Measurements from ENCODE around the gene TNPO3.
A peak's percentile ranks its signal among the peaks of the same experiment; 100 is the strongest.

TNPO3 gene

DNA sequence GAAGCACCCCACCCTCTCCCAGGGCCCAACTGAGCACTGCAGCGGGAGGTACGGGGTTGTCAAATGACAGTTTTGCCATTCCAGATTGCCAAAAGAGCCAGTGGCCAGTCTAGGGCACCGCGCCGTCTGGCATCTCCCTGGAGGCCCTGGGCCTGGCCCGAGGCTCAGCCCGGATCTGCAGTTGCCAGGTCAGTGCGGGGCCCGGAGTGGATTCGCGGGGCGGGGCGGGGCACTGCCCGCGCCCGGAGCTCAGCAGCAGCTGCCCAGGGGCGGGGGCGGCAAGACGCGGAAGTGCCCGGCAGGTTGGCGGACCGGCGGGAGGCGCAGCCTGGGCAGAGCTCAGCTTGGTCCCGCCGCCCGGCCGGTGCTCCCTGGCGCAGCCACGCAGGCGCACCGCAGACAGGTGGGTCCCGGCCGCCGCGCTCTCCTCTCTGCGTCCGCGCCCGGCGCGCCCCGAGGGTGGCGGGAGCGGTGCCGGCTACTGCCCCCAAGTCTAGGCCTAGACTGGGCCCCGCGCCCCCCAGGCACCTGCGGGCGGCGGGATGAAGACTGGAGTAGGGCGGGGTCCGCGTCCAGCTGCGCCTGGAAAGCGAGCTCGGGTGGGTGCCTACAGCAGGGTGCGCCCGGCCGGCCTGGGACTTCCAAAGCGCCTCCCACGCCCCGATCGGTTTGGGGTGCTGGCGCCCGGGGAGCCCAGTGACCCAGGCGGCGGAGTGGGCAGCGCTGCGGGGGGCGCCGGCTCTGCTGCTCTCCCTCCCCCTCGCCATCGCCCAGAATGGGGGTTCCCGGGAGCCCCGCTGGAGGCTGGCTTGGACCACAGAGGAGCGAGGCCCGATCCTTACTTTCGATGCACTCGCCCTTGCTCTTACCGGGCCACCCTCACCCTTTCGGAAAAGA lies 117.0 kb downstream of the TNPO3 start, which contains the start of gene IRF5:
Gene IRF5 (plus strand): TSS at position 281 of the 897 bp plus-strand sequence. CDS start 4,155 bp downstream, outside the sequence.
- DNase-seq, result peak; percentile 83 to 93 (median 83)

DNA sequence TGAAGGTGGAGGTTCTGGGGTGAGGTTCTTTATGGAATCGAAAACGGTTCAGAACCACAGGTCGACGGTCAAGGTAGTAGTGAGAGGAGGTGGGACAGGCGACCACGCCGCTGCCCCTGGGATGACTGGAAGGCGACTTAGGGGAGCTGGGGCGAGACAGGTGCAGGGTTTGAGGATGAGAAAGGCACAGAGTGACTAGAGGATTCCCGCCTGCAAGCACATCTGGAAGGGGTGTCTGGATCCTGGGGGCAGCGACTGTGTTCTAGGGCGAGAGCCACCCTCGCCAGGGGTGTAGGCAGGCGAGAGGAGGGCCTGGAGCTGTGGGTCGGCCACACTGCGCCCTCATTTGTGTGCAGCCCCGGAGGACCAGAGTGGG lies 117.7 kb downstream of the TNPO3 start:
- no peak for DNase-seq

DNA sequence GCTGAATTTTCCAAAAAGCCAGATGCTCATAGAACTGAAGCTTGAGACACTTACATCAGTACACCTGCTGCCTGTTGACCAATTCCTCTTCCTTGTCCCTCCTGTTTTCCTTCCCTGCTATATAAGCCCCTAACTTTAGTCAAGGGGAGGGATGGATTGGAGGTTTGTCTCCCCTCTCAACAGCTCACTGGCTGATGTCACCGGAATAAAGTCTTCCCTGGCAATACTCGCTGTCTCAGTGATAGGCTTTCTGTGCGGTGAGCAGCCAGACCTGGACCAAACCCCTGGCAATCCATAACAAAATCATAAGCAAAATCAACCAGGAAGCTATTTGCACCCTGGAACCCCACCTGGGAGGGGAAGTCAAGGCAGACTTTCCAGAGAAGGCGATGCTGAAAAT lies 118.1 kb downstream of the TNPO3 start:
- DNase-seq, result no peak

DNA sequence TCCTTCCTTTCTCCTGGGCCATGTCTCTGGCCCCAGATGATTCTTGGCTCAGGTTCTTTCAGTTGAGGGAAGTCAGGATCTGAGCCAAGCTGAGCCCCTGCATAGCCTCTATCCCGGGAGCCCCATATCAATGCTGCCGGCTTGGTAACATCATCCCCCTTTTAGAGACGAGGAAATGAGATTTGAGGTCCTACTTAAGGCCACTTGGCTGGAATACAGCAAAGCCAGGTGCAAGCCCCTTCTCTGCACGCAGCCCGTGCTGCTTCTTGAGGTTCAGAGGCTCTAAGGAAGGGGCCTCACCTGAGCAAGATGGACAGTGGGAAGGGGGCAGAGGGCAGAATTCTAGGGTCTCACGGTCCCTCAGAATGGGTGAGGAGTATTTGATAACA lies 119.6 kb downstream of the TNPO3 start:
- no peak for DNase-seq

DNA sequence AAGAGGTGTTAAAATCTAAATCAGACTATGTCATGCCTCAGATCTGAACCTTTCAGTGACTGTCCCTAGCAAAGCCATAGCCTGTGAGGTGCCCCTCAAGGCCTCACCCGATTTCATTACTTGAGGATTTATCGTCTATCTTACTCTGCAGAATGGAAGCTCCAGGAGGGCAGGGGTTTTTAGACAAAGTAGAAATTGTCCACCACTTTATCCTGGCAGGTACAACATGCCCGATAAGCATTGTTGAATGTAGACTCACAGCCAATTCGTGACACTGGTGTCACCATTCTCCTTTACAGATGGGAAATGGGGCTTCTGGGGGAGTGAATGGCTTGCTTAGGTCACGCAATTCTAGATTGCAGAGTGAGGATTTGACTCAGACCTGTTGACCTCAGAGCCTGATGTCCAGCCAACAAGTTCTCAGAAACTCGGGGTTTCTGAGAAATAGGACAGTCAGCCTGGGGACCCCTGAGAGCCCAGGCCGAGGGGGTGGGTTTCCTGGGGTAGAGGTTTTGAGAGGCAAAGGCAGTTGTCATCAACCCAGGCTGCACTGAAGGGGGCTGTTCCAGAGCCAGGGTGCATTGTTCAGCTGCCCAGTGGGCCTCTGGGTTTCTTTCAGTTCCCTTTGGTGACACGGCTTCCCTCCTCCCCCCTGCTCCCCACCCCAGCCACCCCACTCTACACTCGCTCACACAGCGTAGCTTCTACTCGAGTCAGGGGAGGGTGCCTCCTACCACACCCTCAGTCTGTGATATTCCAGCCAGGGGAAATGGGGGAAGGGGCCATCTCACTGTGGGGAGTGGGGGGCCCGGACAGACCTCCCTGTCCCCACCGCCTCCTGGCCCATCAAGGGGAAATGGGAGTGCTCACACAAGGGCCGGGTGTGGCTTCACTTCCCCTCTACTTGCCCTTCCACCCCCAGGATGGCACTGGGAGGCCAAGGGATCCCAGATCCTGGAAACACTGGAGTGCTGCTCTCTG lies 120.3 kb downstream of the TNPO3 start:
- DNase-seq, result peak; percentile 86 to 98 (median 91)

DNA sequence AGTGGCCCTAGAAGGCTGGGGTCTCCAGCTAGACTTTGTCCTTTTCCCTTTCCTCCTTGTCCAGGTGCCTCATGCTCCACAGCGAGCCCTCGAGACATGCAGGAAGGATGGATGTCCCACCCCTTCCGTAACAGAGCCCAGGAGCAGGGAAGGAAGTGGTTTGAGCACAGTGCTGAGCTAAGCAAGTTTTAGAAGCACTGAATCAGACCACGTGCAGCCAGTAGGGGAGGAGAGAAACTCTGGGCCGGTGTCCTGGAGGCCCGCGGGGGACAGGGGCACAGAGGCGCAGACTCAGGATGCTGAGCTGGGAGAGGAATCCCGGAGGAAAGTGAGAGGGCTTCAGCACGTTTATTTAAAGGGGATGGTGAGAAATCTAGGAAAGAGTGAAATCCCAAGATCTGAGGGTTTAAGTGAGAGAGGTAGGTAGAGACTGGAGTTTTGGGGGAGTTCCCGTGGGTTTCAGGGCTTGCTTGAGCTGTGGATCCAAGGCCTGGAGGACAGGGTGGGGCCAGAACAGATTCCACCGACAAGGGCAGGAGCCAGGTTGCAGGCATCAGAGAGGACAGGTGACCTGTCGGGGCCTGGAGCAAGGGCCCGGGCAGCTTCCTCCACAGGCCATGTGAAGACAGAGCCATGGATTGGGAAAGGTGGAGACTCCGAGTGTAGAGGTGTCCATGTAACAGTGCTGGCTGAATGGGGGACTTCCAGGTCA lies 121.6 kb downstream of the TNPO3 start:
- DNase-seq, result peak; percentile 79 to 83 (median 82)

DNA sequence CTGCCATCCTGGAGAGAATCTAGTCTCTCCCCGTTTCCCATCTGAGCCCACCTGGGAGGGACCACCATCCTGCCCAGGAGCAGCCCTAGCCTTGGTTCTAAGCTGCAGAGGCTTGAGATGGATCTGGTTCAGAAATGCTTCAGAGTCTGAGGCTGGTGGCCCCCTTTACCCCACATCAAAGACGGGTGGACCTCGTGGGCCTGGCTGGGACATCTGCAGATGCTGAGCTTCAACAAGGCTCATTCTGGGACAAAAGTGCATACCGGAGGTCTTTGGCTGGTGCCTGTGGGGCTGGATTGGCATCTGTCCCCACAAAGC lies 122.1 kb downstream of the TNPO3 start:
- DNase-seq, result no peak

DNA sequence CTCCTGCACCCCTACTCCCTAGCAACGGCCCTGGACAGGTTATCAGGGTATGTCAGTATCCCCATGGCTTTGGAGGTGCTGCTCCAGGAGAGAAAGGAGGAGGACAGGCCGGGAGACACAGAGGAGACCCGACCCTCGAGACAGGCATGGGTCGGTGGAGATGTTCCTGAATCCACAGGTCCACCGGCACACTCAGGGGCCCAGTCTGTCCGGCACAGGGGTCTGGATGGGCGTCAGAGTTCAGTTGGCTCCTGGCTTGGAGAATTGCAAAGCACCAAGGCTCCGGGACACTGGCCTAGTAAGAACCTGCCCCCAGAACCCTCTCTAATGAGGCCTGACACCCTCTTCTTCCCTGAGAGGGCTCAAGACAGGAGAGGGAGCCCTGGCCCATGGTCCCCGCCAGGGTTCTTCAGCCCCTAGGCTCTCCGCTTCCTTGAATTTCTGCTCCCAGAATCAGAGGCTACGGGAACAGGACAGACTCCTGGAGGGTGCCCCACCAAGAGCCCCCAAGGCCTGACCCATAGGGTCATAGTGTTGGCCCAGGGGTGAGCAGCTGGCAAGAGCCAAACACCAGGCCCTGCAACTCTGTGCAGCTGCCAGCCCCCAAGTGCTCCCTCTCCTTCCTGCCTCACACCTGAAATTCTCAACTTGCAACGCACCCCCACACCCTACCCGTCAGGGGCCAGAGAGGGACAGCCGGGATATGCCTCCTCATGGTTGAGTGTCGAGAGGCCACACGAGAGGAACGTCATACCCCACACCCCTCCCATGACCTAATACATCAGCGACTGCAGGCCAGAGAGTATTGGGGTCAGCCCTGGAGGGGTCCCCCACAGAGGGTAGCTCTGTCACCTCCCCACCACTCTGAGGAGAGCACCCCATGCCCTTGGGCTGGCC lies 122.7 kb downstream of the TNPO3 start:
- DNase-seq, result no peak

DNA sequence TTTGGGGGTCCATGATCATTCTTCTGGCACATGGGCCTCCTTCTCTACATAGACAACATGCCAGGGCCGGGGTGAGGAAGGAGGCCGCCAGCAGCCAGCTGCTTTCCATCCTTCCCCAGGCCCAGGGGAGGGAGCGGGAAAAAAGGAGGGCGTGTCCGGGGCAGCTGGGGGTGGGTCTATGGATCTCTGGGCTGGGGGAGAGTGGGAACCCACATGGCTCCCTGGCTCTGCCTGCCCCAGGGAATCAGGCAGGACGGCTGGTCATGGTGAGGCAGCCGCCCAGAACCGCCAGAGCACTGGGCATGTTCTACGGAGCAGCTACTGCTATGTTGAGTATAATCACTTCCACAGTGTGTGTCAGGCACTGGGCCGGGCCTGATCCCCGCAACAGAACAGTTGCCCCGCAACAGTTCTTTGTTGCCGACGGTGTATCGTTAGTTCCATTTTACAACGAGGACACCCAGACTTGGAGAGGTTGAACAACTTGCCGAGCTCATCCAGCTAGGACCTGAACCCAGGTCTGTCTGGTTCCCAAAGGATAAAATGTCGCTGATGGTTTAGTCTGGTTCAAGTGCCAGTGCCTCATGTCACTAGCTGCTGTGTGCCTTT lies 123.6 kb downstream of the TNPO3 start:
- no peak for DNase-seq

DNA sequence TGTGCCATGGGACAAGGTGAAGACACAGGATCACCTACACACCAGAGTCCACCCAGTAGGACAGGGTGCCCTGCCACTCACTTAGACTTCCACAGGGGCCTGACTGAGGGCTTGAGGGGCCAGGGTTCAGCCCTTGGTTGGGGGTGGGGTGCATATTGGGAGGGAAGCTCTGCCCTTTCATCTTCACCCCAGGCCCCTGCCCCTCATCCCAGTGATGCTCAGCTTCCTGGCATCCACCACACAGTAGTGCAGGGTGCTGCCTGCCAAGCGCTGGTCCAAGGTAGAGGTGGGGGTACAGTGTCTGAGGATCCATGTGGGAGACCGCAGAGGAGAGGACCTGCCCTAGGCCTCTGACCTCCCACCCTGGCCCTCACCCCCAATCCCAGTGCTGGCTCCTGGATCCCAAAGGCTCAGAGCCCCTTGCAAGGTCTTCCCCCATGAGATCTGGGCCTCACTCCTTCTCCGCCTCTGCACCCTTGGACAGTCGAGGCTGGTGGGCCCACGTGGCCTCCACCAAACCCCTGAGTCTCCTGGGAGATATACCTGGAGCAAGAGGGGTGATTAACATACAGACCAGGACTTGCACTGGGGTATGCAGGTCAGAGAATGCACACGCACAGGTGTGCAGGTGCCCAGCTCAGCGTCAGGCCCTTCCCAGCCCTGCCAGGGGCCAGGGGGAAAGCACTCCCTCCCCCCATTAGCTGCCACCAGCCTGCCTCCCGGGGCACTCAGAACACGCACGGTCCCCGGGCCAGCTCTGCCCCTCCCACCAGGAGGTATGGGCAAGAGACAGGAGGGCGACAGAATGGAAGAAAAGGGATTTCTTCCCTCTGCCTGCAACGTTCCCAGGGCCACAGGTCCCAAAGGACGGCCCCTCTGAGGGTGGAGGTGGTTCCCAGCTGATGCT lies 125.8 kb downstream of the TNPO3 start:
- no peak for DNase-seq

DNA sequence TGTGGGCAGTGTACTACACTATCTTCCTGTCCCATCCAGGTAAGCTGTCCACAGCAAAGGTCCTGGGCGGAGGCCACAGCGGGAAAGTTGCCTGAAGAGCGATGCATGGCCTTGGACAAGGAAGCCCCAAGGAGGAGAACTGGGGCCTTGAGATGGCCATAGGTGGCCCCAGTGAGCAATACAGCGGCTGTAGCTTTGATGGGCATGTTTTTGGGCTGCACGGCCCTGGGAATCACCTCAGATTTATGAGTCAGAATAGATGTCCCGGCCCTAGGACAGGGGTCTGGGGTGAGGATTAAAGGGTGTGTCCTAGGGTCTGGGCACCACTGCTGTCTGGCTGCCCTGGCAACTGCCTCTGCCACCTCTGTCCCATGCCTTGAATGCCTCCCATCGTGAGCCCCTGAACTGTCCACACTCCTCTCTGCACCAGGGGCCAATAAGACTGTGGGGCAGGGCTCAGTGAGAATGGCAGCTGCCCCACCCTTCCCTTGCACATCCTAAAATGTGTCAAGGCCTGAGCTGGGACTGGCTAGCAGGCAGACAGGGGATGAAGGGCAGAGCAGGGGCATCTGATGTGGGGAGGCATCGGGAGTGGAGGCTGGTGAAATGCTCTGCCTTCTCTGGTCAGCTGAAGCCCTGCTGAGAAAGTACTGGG lies 126.6 kb downstream of the TNPO3 start:
- DNase-seq, result no peak

DNA sequence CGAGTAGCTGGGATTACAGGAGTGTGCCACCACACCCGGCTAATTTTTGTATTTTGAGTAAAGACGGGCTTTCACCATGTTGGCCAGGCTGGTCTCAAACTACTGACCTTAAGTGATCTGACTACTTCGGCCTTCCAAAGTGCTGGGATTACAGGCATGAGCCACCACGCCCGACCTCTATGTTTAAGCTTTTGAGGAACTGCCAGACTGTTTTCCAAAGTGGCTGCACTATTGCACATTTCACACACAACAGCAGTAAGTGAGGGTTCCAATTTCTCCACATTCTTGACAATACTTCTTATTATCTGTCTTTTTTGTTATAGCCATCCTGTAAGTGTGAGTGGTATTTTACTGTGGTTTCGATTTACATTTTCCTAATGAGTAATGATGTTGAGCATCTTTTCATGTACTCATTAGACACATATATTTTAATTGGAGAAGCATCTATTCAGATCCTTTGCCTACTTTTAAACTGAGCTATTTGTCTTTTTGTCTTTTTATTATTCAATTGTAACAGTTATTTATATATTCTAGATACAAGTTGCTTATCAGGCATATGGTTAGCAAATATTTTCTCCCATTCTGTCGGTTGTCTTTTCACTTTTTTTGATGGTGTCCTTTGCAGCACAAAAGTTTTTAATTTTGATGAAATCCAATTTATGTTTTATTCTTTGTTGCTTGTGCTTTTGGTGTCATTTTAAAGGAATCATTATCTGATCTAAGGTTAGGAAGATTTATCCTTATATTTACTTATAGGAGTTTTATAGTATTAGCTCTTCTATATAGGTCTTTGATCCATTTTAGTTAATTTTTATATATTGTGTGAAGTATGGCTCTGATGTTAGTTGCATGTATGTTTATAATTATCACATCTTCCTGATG lies 130.0 kb downstream of the TNPO3 start:
- DNase-seq, result peak in 1 of 3 donors; percentile 32

DNA sequence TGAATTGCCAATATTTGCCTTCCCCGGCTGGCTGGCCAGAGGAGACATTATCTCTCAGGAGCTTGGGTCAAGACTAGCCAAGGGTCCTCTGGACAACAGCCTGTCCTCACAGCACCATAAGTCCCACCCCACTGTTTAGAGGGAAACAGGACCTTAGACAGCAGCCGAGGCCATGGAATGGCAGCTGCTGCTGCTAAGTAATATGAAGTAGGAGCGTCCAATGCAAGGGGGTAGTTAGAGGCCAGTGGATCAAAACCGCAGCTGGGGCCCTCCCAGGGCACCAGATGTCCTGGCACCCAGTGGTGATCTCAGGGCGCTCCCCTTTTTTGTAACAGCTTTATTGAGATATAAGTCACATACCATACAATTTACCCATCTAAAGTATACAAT lies 131.5 kb downstream of the TNPO3 start:
- DNase-seq, result no peak

DNA sequence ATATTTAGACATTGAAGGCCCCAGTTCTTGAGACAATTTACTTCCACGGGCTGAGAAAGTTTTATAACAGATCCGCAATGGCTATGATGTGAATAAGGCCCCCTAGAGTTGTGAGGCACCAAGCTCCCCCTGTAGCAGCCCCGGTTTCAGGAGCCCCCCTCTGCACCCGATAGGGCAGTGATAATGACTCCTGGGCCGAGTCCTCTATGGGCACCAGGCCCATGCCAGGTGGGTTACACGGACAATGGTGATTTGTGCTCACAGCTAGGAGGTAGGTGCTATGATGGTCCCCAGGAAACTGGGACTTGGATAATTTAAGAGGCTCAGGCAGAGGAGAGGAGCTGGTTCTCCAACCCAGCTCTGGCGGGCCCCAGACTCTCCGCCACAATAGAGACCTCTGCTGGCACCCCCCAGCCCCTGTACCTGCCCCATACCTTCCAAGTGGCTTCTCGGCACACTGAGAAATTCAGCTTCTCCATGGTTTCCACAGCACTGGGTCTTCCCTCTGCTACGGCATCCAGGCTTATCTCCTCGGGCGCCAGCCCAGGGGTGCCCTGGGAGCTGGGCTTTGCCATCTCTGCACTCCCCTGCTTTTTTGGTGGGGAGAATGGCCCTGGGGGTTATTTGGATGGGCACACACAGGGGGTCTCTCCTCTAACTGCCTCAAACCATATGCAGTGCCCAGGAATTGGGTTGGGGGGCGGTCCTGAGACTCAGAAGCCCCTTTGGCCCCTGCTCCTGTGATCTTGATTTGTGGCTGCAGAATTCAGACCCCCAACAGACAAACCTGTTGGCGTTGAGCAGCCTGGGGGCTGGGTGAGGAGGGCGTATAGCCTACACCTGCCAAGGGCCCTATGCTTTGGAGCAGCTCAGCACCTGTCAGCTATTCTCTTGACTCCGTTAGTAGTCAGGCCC lies 132.2 kb downstream of the TNPO3 start:
- no peak for DNase-seq

DNA sequence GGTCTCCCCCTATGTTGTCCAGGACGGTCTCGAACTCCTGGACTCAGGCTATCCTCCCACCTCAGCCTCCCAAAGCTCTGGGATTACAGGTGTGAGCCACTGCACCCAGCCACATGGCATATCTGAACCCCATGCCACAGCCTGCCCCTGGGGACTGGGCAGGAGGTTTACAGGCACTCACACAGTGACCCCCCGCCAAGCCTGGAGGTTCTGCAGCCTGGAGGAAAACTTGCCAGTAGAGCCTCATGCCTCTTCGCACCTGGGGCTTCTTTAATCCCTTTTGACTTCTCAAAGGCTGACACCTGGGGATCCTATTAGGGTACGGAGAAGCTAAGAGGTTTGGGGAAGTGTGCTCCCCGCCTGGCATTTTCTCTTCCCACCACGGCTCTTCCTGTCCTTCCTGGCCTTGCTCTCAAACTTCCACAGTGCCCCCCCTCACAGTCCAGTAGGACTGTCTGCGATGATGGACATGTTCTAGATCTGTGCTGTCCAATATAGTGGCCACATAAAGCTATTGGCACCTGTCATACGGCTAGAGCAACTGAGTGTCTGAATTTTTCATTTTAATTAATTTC lies 133.0 kb downstream of the TNPO3 start:
- no peak for DNase-seq

DNA sequence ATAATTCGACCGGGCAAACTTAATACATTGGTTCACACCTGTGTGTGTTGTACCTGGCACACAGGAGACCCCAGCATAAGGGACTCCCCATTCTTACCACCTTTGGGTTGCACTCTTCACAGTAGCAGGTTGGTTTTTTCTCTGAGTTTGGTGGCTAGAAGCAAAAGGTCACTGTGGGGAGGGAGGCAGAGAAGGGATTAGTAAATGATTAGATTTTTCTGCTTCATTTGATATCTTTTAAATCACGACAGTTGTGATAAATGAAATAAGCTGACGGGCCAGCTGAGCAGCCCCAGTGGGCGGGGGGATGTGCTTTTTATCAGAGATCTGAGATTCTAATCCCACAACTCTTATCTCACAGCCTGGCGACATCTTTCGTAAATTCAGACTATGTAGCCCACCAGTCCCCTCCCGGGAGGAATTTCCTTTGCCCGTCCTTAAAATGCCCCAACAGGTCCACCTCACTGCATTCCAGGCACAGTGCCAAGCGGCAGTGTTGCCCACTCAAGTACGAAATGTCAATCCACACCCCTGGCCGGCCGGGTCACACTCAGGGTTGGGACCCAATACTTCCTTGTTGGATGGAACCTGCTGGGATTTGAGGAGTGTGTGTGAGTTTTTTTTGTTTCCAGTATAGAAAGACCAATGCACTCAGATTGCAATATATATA lies 133.9 kb downstream of the TNPO3 start:
- DNase-seq, result no peak

Data from suppressor macrophage treated with lipopolysaccharide for 1 hour (primary cell).